ENCODE data around the gene SHB. TPM values are rescaled to one million over a fixed set of nuclear protein-coding genes. Genes with fewer than 3 reads are reported as not detected.

Gene SHB
- total RNA-seq, 2 donors from 2014 or later: 41.7 to 57.9 TPM

DNA sequence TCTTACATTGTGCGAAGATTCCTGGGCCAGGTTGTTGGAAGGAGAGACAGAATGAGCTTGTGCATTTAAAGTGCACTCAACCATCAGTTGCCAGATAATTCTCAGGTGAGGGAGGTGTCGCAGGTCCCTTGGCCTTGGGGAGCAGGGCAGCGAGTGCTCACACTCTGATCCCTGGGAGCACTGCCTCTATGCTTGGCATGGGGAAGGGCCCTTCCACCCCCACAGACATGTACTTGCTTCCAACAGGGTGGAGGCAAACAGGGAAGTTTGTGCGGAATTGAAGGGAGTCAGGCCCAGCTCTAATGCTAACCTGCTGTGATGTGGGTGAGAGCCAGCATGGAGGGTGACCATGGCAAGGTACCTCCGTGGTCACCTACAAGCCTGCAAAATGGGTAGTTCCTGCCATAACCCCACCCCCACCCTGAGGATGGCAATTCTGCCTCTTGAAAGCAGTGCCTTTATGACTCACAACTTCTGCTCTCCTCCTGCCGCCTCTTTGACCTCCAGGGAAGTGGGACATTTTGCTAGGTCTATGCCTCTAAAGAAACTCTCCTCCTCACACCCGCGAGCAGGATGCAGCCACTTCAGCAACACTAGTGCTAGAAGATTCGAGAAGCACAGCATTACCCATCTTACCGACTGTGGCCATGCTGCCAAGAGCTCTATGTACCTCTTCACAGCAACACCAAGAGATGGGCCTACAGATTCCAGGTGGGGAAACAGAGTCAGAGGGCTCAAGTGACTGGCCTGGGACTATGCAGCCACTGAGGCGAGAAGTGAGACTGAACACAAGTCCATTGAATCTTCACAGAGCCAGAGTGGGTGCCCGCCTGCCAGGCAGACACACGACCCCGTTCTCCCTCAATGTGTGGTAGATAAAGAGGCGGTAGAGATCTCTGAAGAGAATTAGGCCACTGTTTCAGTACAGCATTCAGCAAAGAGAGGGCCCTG, 143.0 kb downstream of the SHB start:
- no peak overlapping the region for H3K27ac ChIP-seq
- TF ChIP-seq, protein P1, sequence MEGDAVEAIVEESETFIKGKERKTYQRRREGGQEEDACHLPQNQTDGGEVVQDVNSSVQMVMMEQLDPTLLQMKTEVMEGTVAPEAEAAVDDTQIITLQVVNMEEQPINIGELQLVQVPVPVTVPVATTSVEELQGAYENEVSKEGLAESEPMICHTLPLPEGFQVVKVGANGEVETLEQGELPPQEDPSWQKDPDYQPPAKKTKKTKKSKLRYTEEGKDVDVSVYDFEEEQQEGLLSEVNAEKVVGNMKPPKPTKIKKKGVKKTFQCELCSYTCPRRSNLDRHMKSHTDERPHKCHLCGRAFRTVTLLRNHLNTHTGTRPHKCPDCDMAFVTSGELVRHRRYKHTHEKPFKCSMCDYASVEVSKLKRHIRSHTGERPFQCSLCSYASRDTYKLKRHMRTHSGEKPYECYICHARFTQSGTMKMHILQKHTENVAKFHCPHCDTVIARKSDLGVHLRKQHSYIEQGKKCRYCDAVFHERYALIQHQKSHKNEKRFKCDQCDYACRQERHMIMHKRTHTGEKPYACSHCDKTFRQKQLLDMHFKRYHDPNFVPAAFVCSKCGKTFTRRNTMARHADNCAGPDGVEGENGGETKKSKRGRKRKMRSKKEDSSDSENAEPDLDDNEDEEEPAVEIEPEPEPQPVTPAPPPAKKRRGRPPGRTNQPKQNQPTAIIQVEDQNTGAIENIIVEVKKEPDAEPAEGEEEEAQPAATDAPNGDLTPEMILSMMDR (IDR thresholded peaks at IDR 0.05): no peak
- peaks cover 3 to 60% of the 10 kb centered on the region in 2 donors for H3K4me1 ChIP-seq (ENCODE audit: control insufficient read depth in 1 of 2, low read depth in 2 of 2)
- H3K9me3 ChIP-seq: no peaks in the 10 kb centered on the region
- no peak overlapping the region for H3K4me3 ChIP-seq
- no peak for ATAC-seq (ENCODE audit: insufficient number of reproducible peaks, low FRiP score, low read depth)
- no peaks in the 10 kb centered on the region for H3K27me3 ChIP-seq (replicated peaks; ENCODE audit: insufficient read depth)
- H3K36me3 ChIP-seq: no peaks in the 10 kb centered on the region
- DNase-seq (ENCODE audit: low spot score): no peak

DNA sequence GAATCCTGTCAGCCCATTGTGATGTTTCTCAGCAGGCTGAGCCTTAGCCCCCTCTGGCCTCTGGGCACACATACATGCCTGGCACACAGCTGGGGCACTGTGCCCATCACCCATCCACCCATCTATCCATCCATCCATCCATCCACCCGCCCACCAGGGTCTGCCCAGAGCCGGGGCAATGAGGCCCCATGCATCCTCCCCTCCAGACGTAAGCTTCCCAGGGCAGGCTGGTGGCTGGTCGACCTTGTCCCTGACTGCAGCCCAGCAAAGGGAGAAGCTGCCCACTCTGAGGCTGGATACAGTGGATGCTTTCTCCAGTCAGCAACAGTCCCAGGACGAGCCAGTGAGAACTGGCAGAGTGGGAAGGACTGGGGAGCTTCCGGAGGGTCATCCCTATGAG, 144.0 kb downstream of the SHB start:
- Histone ChIP-seq H3K4me1 (ENCODE audit: control insufficient read depth in 1 of 2, low read depth in 2 of 2) (peaks cover 3 to 62% of the 10 kb centered on the region in 2 donors), H3K27ac (no peak overlapping the region), H3K36me3 (no peaks in the 10 kb centered on the region), H3K4me3 (no peak overlapping the region), H3K9me3 (no peaks in the 10 kb centered on the region), H3K27me3 (replicated peaks; ENCODE audit: insufficient read depth) (no peaks in the 10 kb centered on the region)
- TF ChIP-seq, protein P1 (IDR thresholded peaks at IDR 0.05): no peak
- ATAC-seq (ENCODE audit: insufficient number of reproducible peaks, low FRiP score, low read depth): no peak
- no peak for DNase-seq (ENCODE audit: low spot score)

- Histone ChIP-seq H3K4me1 (ENCODE audit: control insufficient read depth in 1 of 2, low read depth in 2 of 2) (peaks cover 3 to 62% of the 10 kb centered on the region in 2 donors), H3K36me3 (no peaks in the 10 kb centered on the region), H3K27me3 (replicated peaks; ENCODE audit: insufficient read depth) (no peaks in the 10 kb centered on the region), H3K9me3 (no peaks in the 10 kb centered on the region), H3K4me3 (no peak overlapping the region), H3K27ac (no peak overlapping the region)
- no peak for DNase-seq (ENCODE audit: low spot score)
- TF ChIP-seq, protein P1 (IDR thresholded peaks at IDR 0.05): no peak
- no peak for ATAC-seq (ENCODE audit: insufficient number of reproducible peaks, low FRiP score, low read depth)
Measured at GRCh38 chr9:37924538-37924937, 144.5 kb downstream of the SHB start.

- Histone ChIP-seq H3K36me3 (peaks cover 3% of the 10 kb centered on the region), H3K4me3 (no peak overlapping the region), H3K4me1 (ENCODE audit: control insufficient read depth in 1 of 2, low read depth in 2 of 2) (peaks cover 3 to 58% of the 10 kb centered on the region in 2 donors), H3K9me3 (no peaks in the 10 kb centered on the region), H3K27me3 (replicated peaks; ENCODE audit: insufficient read depth) (no peaks in the 10 kb centered on the region), H3K27ac (no peak overlapping the region)
- TF ChIP-seq, protein P1 (IDR thresholded peaks at IDR 0.05): no peak
- ATAC-seq (ENCODE audit: insufficient number of reproducible peaks, low FRiP score, low read depth): no peak
- no peak for DNase-seq (ENCODE audit: low spot score)
Measured at GRCh38 chr9:37923796-37924427, 145.1 kb downstream of the SHB start.

- Histone ChIP-seq H3K27me3 (replicated peaks; ENCODE audit: insufficient read depth) (no peaks in the 10 kb centered on the region), H3K36me3 (peaks cover 4% of the 10 kb centered on the region), H3K4me3 (no peak overlapping the region), H3K4me1 (ENCODE audit: control insufficient read depth in 1 of 2, low read depth in 2 of 2) (peaks cover 3 to 57% of the 10 kb centered on the region in 2 donors), H3K9me3 (no peaks in the 10 kb centered on the region), H3K27ac (no peak overlapping the region)
- DNase-seq (ENCODE audit: low spot score) (no peak), ATAC-seq (ENCODE audit: insufficient number of reproducible peaks, low FRiP score, low read depth) (no peak)
- TF ChIP-seq, protein P1 (IDR thresholded peaks at IDR 0.05): no peak
Measured at GRCh38 chr9:37923118-37923795, 145.8 kb downstream of the SHB start.

Measured in thoracic aorta (tissue), 2 donors.